Smooth muscle cell (in vitro differentiated cells): ENCODE measurements around the gene USP35. TPM values are rescaled to one million over a fixed set of nuclear protein-coding genes. Genes with fewer than 3 reads are reported as not detected.

ENCODE experiments used
- DNase-seq: peaks from one replicate; lab custom pipeline; 2025; ENCODE audit not compliant: unreplicated experiment; lab: John Stamatoyannopoulos, UW
- H2AFZ ChIP-seq: fragments of 200-600 bp; sonication (generic); 2 replicates; pipeline ENCODE4 v1.6.0; 2016; ENCODE audit warnings: antibody characterized with exemption, low read depth, mild to moderate bottlenecking
- H3F3A ChIP-seq: fragments of 200-600 bp; sonication (generic); 2 replicates; pipeline ENCODE4 v1.6.0; 2017; ENCODE audit warnings: antibody characterized with exemption, low read depth
- H3K27ac ChIP-seq: fragments of 200-600 bp; sonication (generic); 2 replicates; pipeline ENCODE4 v1.5.1; 2016; ENCODE audit warnings: low read depth, mild to moderate bottlenecking
- H3K27me3 ChIP-seq: fragments of 200-600 bp; sonication (generic); 2 replicates; pipeline ENCODE4 v1.6.1; 2016; ENCODE audit warnings: low read depth, mild to moderate bottlenecking
- H3K36me3 ChIP-seq: fragments of 200-600 bp; sonication (generic); 2 replicates; pipeline ENCODE4 v1.5.1; 2016; ENCODE audit warnings: low read depth
- H3K4me1 ChIP-seq: fragments of 200-600 bp; sonication (generic); 2 replicates; pipeline ENCODE4 v1.5.1; 2016; ENCODE audit warnings: low read depth
- H3K4me2 ChIP-seq: fragments of 200-600 bp; sonication (generic); 2 replicates; pipeline ENCODE4 v1.6.0; 2016; ENCODE audit warnings: mild to moderate bottlenecking
- H3K4me3 ChIP-seq: fragments of 200-600 bp; sonication (generic); 2 replicates; pipeline ENCODE4 v1.5.1; 2016; ENCODE audit warnings: mild to moderate bottlenecking
- H3K79me2 ChIP-seq: fragments of 200-600 bp; sonication (generic); 2 replicates; pipeline ENCODE4 v1.6.0; 2016; ENCODE audit warnings: low read depth, mild to moderate bottlenecking
- H3K9ac ChIP-seq: fragments of 200-600 bp; sonication (generic); 2 replicates; pipeline ENCODE4 v1.6.0; 2016; ENCODE audit warnings: low read depth
- H3K9me3 ChIP-seq: fragments of 200-600 bp; sonication (generic); replicated peaks from 2 replicates; pipeline ENCODE4 v1.5.1; 2016; ENCODE audit warnings: low read depth
- H4K20me1 ChIP-seq: fragments of 200-600 bp; sonication (generic); 2 replicates; pipeline ENCODE4 v1.6.0; 2016; ENCODE audit warnings: low read depth
- WGBS: methylation state at CpG from one replicate; pipeline ENCODE4 v1.1.7; 2016; ENCODE audit warnings: low lambda C conversion rate; 5-methylcytosine and 5-hydroxymethylcytosine counted together
- polyA plus RNA-seq: library from polyadenylated mRNA; unstranded; fragments of >200 nt; fragmentation: Nextera tagmentation; extraction: Ambion mirVana; gene quantifications from 2 replicates; pipeline ENCODE4 v1.2.1, GENCODE V29; 2016
- total RNA-seq: library from RNA; depleted of rRNA; stranded (reverse); fragments of >200 nt; gene quantifications from 2 replicates; pipeline ENCODE4 v1.2.3, GENCODE V29; 2014
- TF ChIP-seq, protein P1 (sequence below): fragments of 200-600 bp; sonication (generic); IDR thresholded peaks from 2 replicates; pipeline ENCODE4 v1.5.1; 2017; ENCODE audit warnings: borderline replicate concordance, mild to moderate bottlenecking, antibody characterized with exemption; ENCODE audit not compliant: insufficient read depth, poor library complexity, severe bottlenecking

USP35 gene
- total and polyA plus RNA-seq, 2 experiments from 2014 or later = 4.5 to 9.5 TPM

- no peaks in the 10 kb centered on the region for H3K9me3 ChIP-seq
- H3K4me1 ChIP-seq = no peaks in the 10 kb centered on the region
- H2AFZ ChIP-seq = no peak overlapping the region
- peaks cover 48% of the 10 kb centered on the region for H4K20me1 ChIP-seq
- H3K79me2 ChIP-seq = peaks cover 4% of the 10 kb centered on the region
- H3K27me3 ChIP-seq = no peaks in the 10 kb centered on the region
- no peak overlapping the region for H3K27ac ChIP-seq
- H3F3A ChIP-seq = no peaks in the 10 kb centered on the region
- H3K9ac ChIP-seq = no peak overlapping the region
- TF ChIP-seq, protein P1, sequence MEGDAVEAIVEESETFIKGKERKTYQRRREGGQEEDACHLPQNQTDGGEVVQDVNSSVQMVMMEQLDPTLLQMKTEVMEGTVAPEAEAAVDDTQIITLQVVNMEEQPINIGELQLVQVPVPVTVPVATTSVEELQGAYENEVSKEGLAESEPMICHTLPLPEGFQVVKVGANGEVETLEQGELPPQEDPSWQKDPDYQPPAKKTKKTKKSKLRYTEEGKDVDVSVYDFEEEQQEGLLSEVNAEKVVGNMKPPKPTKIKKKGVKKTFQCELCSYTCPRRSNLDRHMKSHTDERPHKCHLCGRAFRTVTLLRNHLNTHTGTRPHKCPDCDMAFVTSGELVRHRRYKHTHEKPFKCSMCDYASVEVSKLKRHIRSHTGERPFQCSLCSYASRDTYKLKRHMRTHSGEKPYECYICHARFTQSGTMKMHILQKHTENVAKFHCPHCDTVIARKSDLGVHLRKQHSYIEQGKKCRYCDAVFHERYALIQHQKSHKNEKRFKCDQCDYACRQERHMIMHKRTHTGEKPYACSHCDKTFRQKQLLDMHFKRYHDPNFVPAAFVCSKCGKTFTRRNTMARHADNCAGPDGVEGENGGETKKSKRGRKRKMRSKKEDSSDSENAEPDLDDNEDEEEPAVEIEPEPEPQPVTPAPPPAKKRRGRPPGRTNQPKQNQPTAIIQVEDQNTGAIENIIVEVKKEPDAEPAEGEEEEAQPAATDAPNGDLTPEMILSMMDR = no peak
- peaks cover 5% of the 10 kb centered on the region for H3K36me3 ChIP-seq
- WGBS = 88% methylated on average over 16 of the region's 16 CpGs
- no peak overlapping the region for H3K4me2 ChIP-seq
- DNase-seq = no peak
- H3K4me3 ChIP-seq = no peak overlapping the region
Measured at GRCh38 chr11:78208257-78209165, 19.8 kb downstream of the USP35 start.

GRCh38 chr11:78209478-78209877 lies 20.8 kb downstream of the USP35 start:
- H3K27ac ChIP-seq = no peak overlapping the region
- H3K36me3 ChIP-seq = peaks cover 5% of the 10 kb centered on the region
- no peak overlapping the region for H3K4me2 ChIP-seq
- H4K20me1 ChIP-seq = peaks cover 48% of the 10 kb centered on the region
- H3F3A ChIP-seq = no peaks in the 10 kb centered on the region
- H3K4me3 ChIP-seq = no peak overlapping the region
- WGBS = 93% methylated on average over 18 of the region's 18 CpGs
- peaks cover 4% of the 10 kb centered on the region for H3K79me2 ChIP-seq
- H3K9ac ChIP-seq = no peak overlapping the region
- no peak overlapping the region for H2AFZ ChIP-seq
- H3K4me1 ChIP-seq = no peaks in the 10 kb centered on the region
- TF ChIP-seq, protein P1 = no peak
- no peaks in the 10 kb centered on the region for H3K27me3 ChIP-seq
- no peak for DNase-seq
- no peaks in the 10 kb centered on the region for H3K9me3 ChIP-seq

- 92% methylated on average over 31 of the region's 31 CpGs for WGBS
- H3K4me3 ChIP-seq = no peak overlapping the region
- no peak overlapping the region for H2AFZ ChIP-seq
- H3F3A ChIP-seq = no peaks in the 10 kb centered on the region
- H3K9ac ChIP-seq = no peak overlapping the region
- TF ChIP-seq, protein P1 = no peak
- H3K79me2 ChIP-seq = peaks cover 4% of the 10 kb centered on the region
- DNase-seq = no peak
- peaks cover 5% of the 10 kb centered on the region for H3K36me3 ChIP-seq
- no peak overlapping the region for H3K4me2 ChIP-seq
- H3K9me3 ChIP-seq = no peaks in the 10 kb centered on the region
- H3K27ac ChIP-seq = no peak overlapping the region
- H3K4me1 ChIP-seq = no peaks in the 10 kb centered on the region
- H4K20me1 ChIP-seq = peaks cover 43% of the 10 kb centered on the region
- no peaks in the 10 kb centered on the region for H3K27me3 ChIP-seq
Measured at GRCh38 chr11:78210000-78210608, 21.4 kb downstream of the USP35 start.
